ENCODE results near the gene SNX14. TPM values are rescaled to one million over a fixed set of nuclear protein-coding genes. Genes with fewer than 3 reads are reported as not detected.

SNX14 gene
- total and polyA plus RNA-seq, 10 of the 15 experiments (the other 5 are each of a cell fraction or from before 2014, with no cell fraction given), result 34.2 to 122 (median 51.0) TPM

DNA sequence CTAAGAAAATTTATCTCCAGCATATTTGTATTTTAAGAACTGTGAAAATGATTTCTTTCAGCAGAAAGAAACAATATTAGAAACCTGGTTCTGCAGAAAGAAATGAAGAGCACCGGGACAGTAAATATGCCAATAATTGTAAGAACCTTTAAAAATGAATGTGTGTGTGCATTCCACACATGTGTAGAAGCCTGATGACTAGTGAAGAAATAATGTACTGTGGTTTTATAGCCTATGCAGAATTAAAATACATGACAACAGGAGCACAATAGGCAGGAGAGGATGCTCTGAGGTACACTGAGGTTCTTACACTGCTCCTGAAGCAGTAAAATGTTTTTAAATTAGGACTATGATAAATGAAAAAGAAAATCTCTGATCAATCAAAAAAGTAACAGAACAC is 48.9 kb downstream of the SNX14 start (continued):
- TF ChIP-seq KAT2A (conservative IDR thresholded peaks at IDR 0.05; ENCODE audit: control insufficient read depth, low read depth, low read length) (no peak), ZNF384 (IDR thresholded peaks at IDR 0.05; ENCODE audit: borderline replicate concordance, low read depth, low read length) (no peak), MYB (IDR thresholded peaks at IDR 0.05; ENCODE audit: borderline replicate concordance, low read depth, low read length) (no peak)
- TF ChIP-seq, protein P1, sequence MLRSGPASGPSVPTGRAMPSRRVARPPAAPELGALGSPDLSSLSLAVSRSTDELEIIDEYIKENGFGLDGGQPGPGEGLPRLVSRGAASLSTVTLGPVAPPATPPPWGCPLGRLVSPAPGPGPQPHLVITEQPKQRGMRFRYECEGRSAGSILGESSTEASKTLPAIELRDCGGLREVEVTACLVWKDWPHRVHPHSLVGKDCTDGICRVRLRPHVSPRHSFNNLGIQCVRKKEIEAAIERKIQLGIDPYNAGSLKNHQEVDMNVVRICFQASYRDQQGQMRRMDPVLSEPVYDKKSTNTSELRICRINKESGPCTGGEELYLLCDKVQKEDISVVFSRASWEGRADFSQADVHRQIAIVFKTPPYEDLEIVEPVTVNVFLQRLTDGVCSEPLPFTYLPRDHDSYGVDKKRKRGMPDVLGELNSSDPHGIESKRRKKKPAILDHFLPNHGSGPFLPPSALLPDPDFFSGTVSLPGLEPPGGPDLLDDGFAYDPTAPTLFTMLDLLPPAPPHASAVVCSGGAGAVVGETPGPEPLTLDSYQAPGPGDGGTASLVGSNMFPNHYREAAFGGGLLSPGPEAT (IDR thresholded peaks at IDR 0.05; ENCODE audit: low read depth), result no peak

- Histone ChIP-seq H3K9me3 (replicated peaks; ENCODE audit: control insufficient read depth, insufficient read depth, low read length) (no peaks in the 10 kb centered on the region), H3K36me3 (ENCODE audit: control insufficient read depth in 2 of 2, insufficient read depth in 2 of 2, low read length in 1 of 2) (peaks cover 1 to 10% of the 10 kb centered on the region in 2 experiments), H3K4me3 (no peak overlapping the region), H3K79me2 (ENCODE audit: control insufficient read depth, insufficient read depth, low read length) (no peaks in the 10 kb centered on the region), H3K9ac (ENCODE audit: control insufficient read depth, insufficient read depth, low read length) (no peak overlapping the region), H3K27ac (ENCODE audit: control insufficient read depth, insufficient read depth) (no peak overlapping the region), H4K20me1 (ENCODE audit: control insufficient read depth, insufficient read depth) (no peaks in the 10 kb centered on the region), H3K4me1 (ENCODE audit: control insufficient read depth, insufficient read depth, low read length) (no peaks in the 10 kb centered on the region), H3K27me3 (replicated peaks in 1 of 2; ENCODE audit: control insufficient read depth in 2 of 2, insufficient read depth in 2 of 2, low read length in 1 of 2) (no peaks in the 10 kb centered on the region), H3K4me2 (ENCODE audit: control insufficient read depth, insufficient read depth) (no peak overlapping the region), H2AFZ (ENCODE audit: control insufficient read depth, low read depth, low read length) (no peak overlapping the region)
- ChIA-PET SMC1A (ENCODE audit: uncharacterized antibody, unreplicated experiment) (interaction anchor here (0.5 to 2.9 kb wide), 23 partner anchors 10 to 1114 kb away, joined by 3 to 29 read pairs (median 4); no protein-coding TSS in a partner anchor), POLR2A (no interaction called here), RAD21 (ENCODE audit: unreplicated experiment) (interaction anchor here (0.6 to 6.9 kb wide), 14 partner anchors 11 to 183 kb away, joined by 3 to 44 read pairs (median 4); partner anchors contain the start of gene NT5E), CTCF (interaction anchor here (0.7 to 5.1 kb wide), 41 partner anchors 9 to 1685 kb away, joined by 3 to 57 read pairs (median 4); partner anchors contain the start of genes NT5E and SNX14)
- ATAC-seq, result no peak
- intact Hi-C loops (cut with micrococcal nuclease; ENCODE audit: unreplicated experiment), result loop anchor here (1.0 kb wide), 1 partner anchor 182 kb away; no protein-coding TSS in a partner anchor
- 48% methylated on average over 2 of the region's 2 CpGs for WGBS (ENCODE audit: insufficient coverage, insufficient replicate concordance, low lambda C conversion rate, missing lambda C conversion rate)
- in situ Hi-C loops (cut with MboI), result no loop called here
- DNase-seq (ENCODE audit: low read depth, low spot score), result no peak
- no peak for FAIRE-seq
- TF ChIP-seq SMC3 (IDR thresholded peaks at IDR 0.05; ENCODE audit: borderline replicate concordance, low read length) (peak; percentile 48; the same call in 1 of the 2 replicates), RAD21 (IDR thresholded peaks at IDR 0.05; ENCODE audit: insufficient read depth, low read depth, low read length) (peak; percentile 1; the same call in 1 of the 2 replicates), HDAC2 (IDR thresholded peaks at IDR 0.05) (no peak), BACH1 (IDR thresholded peaks at IDR 0.05; ENCODE audit: borderline replicate concordance) (no peak), CTCF (IDR thresholded peaks at IDR 0.05 in 2 of 3, conservative IDR thresholded peaks at IDR 0.05 in 1 of 3; ENCODE audit: control insufficient read depth in 2 of 3, extremely low read depth in 1 of 3, insufficient read depth in 1 of 3, low read depth in 3 of 3, low read length in 3 of 3) (peak in 2 of 3 experiments; percentile 25 to 38; a peak in 3 of 6 replicates), TAF1 (IDR thresholded peaks at IDR 0.05; ENCODE audit: borderline replicate concordance, low read depth, low read length) (no peak), HSF1 (IDR thresholded peaks at IDR 0.05; ENCODE audit: low read depth, low read length) (no peak)
- no TSS peak for BruUV-seq (replicated peaks)
Observed at GRCh38 chr6:85537055-85537494, 56.6 kb downstream of the SNX14 start.
